Prostate gland (tissue), 2 donors: ENCODE data around the gene CHTF18. TPM values are rescaled to one million over a fixed set of nuclear protein-coding genes. Genes with fewer than 3 reads are reported as not detected.

Source experiments
- DNase-seq: peaks from one replicate; pipeline ENCODE4 v3.0.0-alpha.2; 2019; ENCODE audit warnings: low spot score
- H3K27ac ChIP-seq, 2 donors: fragments of 200-600 bp; sonication (generic); 2 replicates each; pipeline ENCODE4 v1.5.1; 2017 to 2019
- H3K27me3 ChIP-seq: fragments of 200-600 bp; sonication (generic); replicated peaks from 2 replicates; pipeline ENCODE4 v1.5.1; 2019; ENCODE audit not compliant: insufficient read depth
- H3K36me3 ChIP-seq, 2 donors: fragments of 200-600 bp; sonication (generic); 1 replicate in 1 of 2; 2 replicates in 1 of 2; pipeline versions ENCODE4 v1.5.1 to v1.8.1; 2017 to 2019
- H3K4me1 ChIP-seq: fragments of 200-600 bp; sonication (generic); replicated peaks from 2 replicates; pipeline ENCODE4 v1.5.1; 2019
- H3K4me3 ChIP-seq, 2 donors: fragments of 200-600 bp; sonication (generic); 2 replicates each; pipeline ENCODE4 v1.5.1; 2017 to 2019
- H3K9me3 ChIP-seq: fragments of 200-600 bp; sonication (generic); 2 replicates; pipeline ENCODE4 v1.5.1; 2017
- CTCF ChIP-seq, 4 experiments: fragments of 200-600 bp in 2 of 4; fragments of 450-650 bp in 2 of 4; sonication (generic) in 2 of 4; IDR thresholded peaks; 1 replicate in 3 of 4; 2 replicates in 1 of 4; pipeline ENCODE4 v1.5.1; 2016 to 2019; ENCODE audit warnings: antibody characterized with exemption in 4 of 4, mild to moderate bottlenecking in 2 of 4, moderate library complexity in 2 of 4
- POLR2A ChIP-seq: fragments of 450-650 bp; IDR thresholded peaks from one replicate; pipeline ENCODE4 v1.6.1; 2016; ENCODE audit warnings: antibody characterized with exemption, mild to moderate bottlenecking
- POLR2AphosphoS5 ChIP-seq: sonication (generic); formaldehyde crosslinking; IDR thresholded peaks from one replicate; pipeline ENCODE4 v1.6.1; 2017; ENCODE audit warnings: antibody characterized with exemption
- WGBS: methylation state at CpG from one replicate; pipeline ENCODE4 v1.1.5; 2018; 5-methylcytosine and 5-hydroxymethylcytosine counted together
- intact Hi-C: fragments of 100-400 bp; cut with DNase I; formaldehyde crosslinking; loops from one replicate; pipeline ENCODE4 v1.14.2; 2022
- total RNA-seq, 2 donors: library from RNA; depleted of rRNA; stranded (reverse); fragments of >200 nt; gene quantifications; one replicate each; pipeline ENCODE4 v1.1.0, GENCODE V29; 2016

CHTF18 gene
- total RNA-seq, 2 donors from 2014 or later, result 7.8 to 57.5 TPM

GRCh38 chr16:769934-770333, 18.5 kb upstream of the CHTF18 start:
- Histone ChIP-seq H3K9me3 (no peaks in the 10 kb centered on the region), H3K27ac (no peak overlapping the region), H3K27me3 (peaks cover 2% of the 10 kb centered on the region), H3K36me3 (no peaks in the 10 kb centered on the region), H3K4me1 (no peaks in the 10 kb centered on the region), H3K4me3 (no peak overlapping the region)
- intact Hi-C loops, result no loop called here
- WGBS, result 69% methylated on average over 19 of the region's 19 CpGs
- TF ChIP-seq CTCF (IDR thresholded peaks at IDR 0.05) (no peak), POLR2AphosphoS5 (no peak), POLR2A (no peak)
- DNase-seq, result no peak

GRCh38 chr16:770411-770810, 18.0 kb upstream of the CHTF18 start:
- H3K9me3 ChIP-seq, result no peaks in the 10 kb centered on the region
- intact Hi-C loops, result no loop called here
- WGBS, result 80% methylated on average over 2 of the region's 13 CpGs
- no peaks in the 10 kb centered on the region for H3K36me3 ChIP-seq
- TF ChIP-seq CTCF (IDR thresholded peaks at IDR 0.05), result no peak
- TF ChIP-seq POLR2A, result no peak
- TF ChIP-seq POLR2AphosphoS5, result no peak
- H3K4me1 ChIP-seq, result no peaks in the 10 kb centered on the region
- no peak overlapping the region for H3K27ac ChIP-seq
- H3K4me3 ChIP-seq, result no peak overlapping the region
- DNase-seq, result no peak
- peaks cover 2% of the 10 kb centered on the region for H3K27me3 ChIP-seq

- Histone ChIP-seq H3K9me3 (no peaks in the 10 kb centered on the region), H3K4me1 (no peaks in the 10 kb centered on the region), H3K36me3 (no peaks in the 10 kb centered on the region), H3K27me3 (peaks cover 2% of the 10 kb centered on the region), H3K4me3 (no peak overlapping the region), H3K27ac (no peak overlapping the region)
- WGBS, result 88% methylated on average over 11 of the region's 18 CpGs
- TF ChIP-seq POLR2AphosphoS5 (no peak), POLR2A (no peak), CTCF (IDR thresholded peaks at IDR 0.05) (no peak)
- intact Hi-C loops, result no loop called here
- DNase-seq, result no peak
Measured at GRCh38 chr16:772959-773358, 15.5 kb upstream of the CHTF18 start.

GRCh38 chr16:774086-775001, 14.1 kb upstream of the CHTF18 start:
- Histone ChIP-seq H3K4me1 (no peaks in the 10 kb centered on the region), H3K27ac (no peak overlapping the region), H3K4me3 (no peak overlapping the region), H3K9me3 (no peaks in the 10 kb centered on the region), H3K27me3 (peaks cover 2% of the 10 kb centered on the region), H3K36me3 (no peaks in the 10 kb centered on the region)
- 82% methylated on average over 39 of the region's 46 CpGs for WGBS
- intact Hi-C loops, result no loop called here
- DNase-seq, result no peak
- TF ChIP-seq POLR2A (no peak), CTCF (IDR thresholded peaks at IDR 0.05) (no peak), POLR2AphosphoS5 (no peak)
